Calu3 (cell line): ENCODE results near the gene EDARADD. TPM values are rescaled to one million over a fixed set of nuclear protein-coding genes. Genes with fewer than 3 reads are reported as not detected.

Source experiments
- BruUV-seq: library from RNA; stranded (reverse); fragments of 400-500 nt; replicated peaks from 2 replicates; lab custom pipeline; 2021; lab: Mats Ljungman, UMichigan
- CTCF ChIA-PET: fragments of 300-600 bp; sonication (Branson Sonifier 250); formaldehyde crosslinking; loops from one replicate; lab custom pipeline; 2022; ENCODE audit warnings: antibody characterized with exemption; lab: Charles Lee
- DNase-seq: peaks from one replicate; pipeline ENCODE4 v3.0.0; 2022
- H3K27ac Mint-ChIP-seq: one replicate; pipeline ENCODE4 v1.8.0; 2022; ENCODE audit warnings: mixed read lengths; ENCODE audit not compliant: unreplicated experiment
- H3K27me3 Mint-ChIP-seq: one replicate; pipeline ENCODE4 v1.8.0; 2022; ENCODE audit warnings: mixed read lengths; ENCODE audit not compliant: unreplicated experiment
- H3K36me3 Mint-ChIP-seq: one replicate; pipeline ENCODE4 v1.8.0; 2022; ENCODE audit warnings: mild to moderate bottlenecking, moderate library complexity, mixed read lengths; ENCODE audit not compliant: insufficient read depth, unreplicated experiment
- H3K4me1 Mint-ChIP-seq: one replicate; pipeline ENCODE4 v1.8.0; 2022; ENCODE audit warnings: mild to moderate bottlenecking, low read depth, mixed read lengths; ENCODE audit not compliant: unreplicated experiment
- H3K4me3 Mint-ChIP-seq: one replicate; pipeline ENCODE4 v1.8.0; 2022; ENCODE audit warnings: mild to moderate bottlenecking, low read depth, moderate library complexity, mixed read lengths; ENCODE audit not compliant: unreplicated experiment
- H3K9me3 Mint-ChIP-seq: one replicate; pipeline ENCODE4 v1.8.0; 2022; ENCODE audit warnings: low read depth, mixed read lengths; ENCODE audit not compliant: unreplicated experiment
- intact Hi-C: fragments of 100-400 bp; cut with micrococcal nuclease; formaldehyde crosslinking; loops from one replicate; pipeline ENCODE4 v1.10.0; 2022; ENCODE audit not compliant: unreplicated experiment
- total RNA-seq: library from RNA; stranded (reverse); gene quantifications from 2 replicates; pipeline ENCODE4 v1.2.3, GENCODE V29; 2022
- TF ChIP-seq, protein P1 (sequence below): fragments of 200-600 bp; IDR thresholded peaks from one replicate; pipeline ENCODE4 v1.8.0; 2022; ENCODE audit warnings: antibody characterized with exemption; ENCODE audit not compliant: unreplicated experiment

The EDARADD gene
- total RNA-seq, 1 experiment from 2014 or later: 0.19 TPM

DNA sequence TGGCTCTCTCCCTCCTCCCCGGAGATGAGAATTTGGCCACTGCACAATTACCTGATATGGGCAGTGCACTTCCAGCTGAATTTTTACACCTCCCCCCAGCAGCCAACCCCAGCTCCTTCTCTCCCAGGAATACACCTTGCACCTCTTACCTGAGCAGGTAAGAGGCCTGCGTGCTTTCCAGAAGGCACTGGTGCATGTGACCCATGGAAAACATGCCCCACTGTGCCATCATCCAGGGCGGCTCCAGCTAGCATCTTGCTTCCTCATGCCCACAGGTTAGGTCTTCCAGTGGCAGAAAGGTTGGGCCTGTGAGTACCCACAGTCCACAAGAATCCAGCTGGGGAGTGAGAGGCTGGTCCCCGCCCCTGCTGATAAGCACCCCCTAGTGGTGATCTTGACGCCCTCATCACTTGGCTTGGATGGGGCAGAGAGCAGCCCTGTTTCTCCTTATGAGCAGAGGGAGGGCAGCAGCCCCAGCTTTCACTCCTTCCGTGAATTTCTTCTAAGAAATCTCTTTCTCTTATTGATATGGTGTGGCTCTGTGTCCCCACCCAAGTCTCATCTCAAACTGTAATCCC lies 57.8 kb downstream of the EDARADD start:
- CTCF ChIA-PET: no interaction called here
- Mint-ChIP-seq H3K36me3 (no peaks in the 10 kb centered on the region), H3K4me3 (no peak overlapping the region), H3K4me1 (peaks cover 9% of the 10 kb centered on the region), H3K9me3 (no peaks in the 10 kb centered on the region), H3K27ac (no peak overlapping the region), H3K27me3 (no peaks in the 10 kb centered on the region)
- peak; percentile 27 for DNase-seq
- intact Hi-C loops: no loop called here
- TF ChIP-seq, protein P1, sequence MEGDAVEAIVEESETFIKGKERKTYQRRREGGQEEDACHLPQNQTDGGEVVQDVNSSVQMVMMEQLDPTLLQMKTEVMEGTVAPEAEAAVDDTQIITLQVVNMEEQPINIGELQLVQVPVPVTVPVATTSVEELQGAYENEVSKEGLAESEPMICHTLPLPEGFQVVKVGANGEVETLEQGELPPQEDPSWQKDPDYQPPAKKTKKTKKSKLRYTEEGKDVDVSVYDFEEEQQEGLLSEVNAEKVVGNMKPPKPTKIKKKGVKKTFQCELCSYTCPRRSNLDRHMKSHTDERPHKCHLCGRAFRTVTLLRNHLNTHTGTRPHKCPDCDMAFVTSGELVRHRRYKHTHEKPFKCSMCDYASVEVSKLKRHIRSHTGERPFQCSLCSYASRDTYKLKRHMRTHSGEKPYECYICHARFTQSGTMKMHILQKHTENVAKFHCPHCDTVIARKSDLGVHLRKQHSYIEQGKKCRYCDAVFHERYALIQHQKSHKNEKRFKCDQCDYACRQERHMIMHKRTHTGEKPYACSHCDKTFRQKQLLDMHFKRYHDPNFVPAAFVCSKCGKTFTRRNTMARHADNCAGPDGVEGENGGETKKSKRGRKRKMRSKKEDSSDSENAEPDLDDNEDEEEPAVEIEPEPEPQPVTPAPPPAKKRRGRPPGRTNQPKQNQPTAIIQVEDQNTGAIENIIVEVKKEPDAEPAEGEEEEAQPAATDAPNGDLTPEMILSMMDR: no peak
- no TSS peak for BruUV-seq

DNA sequence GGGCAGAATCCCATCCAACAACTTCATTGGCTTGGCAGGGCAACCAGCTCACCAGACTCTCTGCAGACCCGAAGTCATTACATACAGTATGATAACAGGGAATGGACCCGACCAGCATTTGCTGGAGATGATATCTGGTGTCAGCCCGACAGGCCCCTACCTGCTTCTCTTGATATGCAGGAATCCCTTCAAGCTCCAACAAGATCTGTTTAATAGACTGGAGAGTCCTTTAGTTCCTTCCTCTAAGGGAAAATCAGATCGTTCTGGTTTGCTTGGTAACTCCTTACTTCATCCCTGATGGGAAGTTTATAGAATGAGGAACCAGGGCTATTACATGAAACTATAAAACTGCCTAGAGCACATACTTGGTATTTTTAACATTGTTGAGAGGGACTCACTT lies 61.2 kb downstream of the EDARADD start:
- Mint-ChIP-seq H3K27me3 (no peaks in the 10 kb centered on the region), H3K36me3 (no peaks in the 10 kb centered on the region), H3K4me1 (peaks cover 10% of the 10 kb centered on the region), H3K4me3 (no peak overlapping the region), H3K9me3 (peaks cover 2% of the 10 kb centered on the region), H3K27ac (no peak overlapping the region)
- CTCF ChIA-PET: no interaction called here
- intact Hi-C loops: no loop called here
- no TSS peak for BruUV-seq
- TF ChIP-seq, protein P1: no peak
- no peak for DNase-seq

DNA sequence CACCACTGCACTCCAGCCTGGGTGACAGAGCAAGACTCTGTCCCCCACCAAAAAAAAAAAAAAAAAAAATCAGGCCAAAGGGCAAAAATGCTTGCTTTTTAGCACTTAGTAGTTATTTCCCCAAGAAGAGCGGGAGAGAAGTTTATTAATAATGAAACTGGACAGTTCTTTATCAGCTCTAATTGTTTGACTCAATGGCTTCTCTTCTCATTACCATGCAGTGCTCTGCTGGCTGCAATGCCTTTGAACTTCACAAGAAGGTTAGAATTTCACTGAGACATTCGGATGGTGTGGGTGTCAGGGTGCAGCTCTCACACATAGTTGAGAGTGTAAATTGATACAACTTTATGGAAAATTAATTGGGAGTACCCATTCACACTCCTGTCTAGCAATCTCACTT lies 63.7 kb downstream of the EDARADD start:
- H3K9me3 Mint-ChIP-seq: peaks cover 2% of the 10 kb centered on the region
- no peak for DNase-seq
- no TSS peak for BruUV-seq
- peaks cover 10% of the 10 kb centered on the region for H3K4me1 Mint-ChIP-seq
- CTCF ChIA-PET: no interaction called here
- TF ChIP-seq, protein P1: no peak
- intact Hi-C loops: no loop called here
- H3K4me3 Mint-ChIP-seq: no peak overlapping the region
- H3K27ac Mint-ChIP-seq: no peak overlapping the region
- peaks cover 16% of the 10 kb centered on the region for H3K27me3 Mint-ChIP-seq
- no peaks in the 10 kb centered on the region for H3K36me3 Mint-ChIP-seq

DNA sequence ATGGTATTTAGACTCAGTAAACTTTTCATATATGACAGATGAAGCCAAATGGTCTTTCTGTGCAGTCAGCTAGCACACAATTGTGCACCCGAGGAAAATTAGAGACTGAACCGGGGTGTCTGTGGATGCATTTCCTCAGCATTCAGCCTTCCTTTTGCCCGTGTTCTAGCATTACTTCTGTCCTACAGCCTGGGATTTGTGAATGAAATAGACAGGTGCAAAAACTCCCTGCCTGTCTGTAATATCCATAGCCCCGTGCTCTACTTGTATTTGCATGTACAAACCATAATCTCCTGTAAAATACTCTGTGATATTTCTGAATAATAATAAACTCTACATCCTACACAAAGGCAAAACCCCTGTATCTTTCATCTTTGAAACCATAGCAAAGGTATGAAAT lies 64.9 kb downstream of the EDARADD start:
- H3K27ac Mint-ChIP-seq: no peak overlapping the region
- DNase-seq: no peak
- BruUV-seq: no TSS peak
- TF ChIP-seq, protein P1: no peak
- H3K36me3 Mint-ChIP-seq: no peaks in the 10 kb centered on the region
- peaks cover 2% of the 10 kb centered on the region for H3K9me3 Mint-ChIP-seq
- no peak overlapping the region for H3K4me3 Mint-ChIP-seq
- CTCF ChIA-PET: interaction anchor here (0.6 kb wide), 1 partner anchor 8 kb away, joined by 3 read pairs; no protein-coding TSS in a partner anchor
- intact Hi-C loops: no loop called here
- H3K27me3 Mint-ChIP-seq: peaks cover 25% of the 10 kb centered on the region
- peaks cover 10% of the 10 kb centered on the region for H3K4me1 Mint-ChIP-seq
